Suprapubic skin (tissue), 4 donors: Measurements from ENCODE around the gene UPF3A.

Experiments used
- EP300 ChIP-seq: sonication (generic); formaldehyde crosslinking; IDR thresholded peaks from one replicate; pipeline ENCODE4 v1.6.1; 2017; ENCODE audit warnings: antibody characterized with exemption
- POLR2A ChIP-seq, 2 donors: fragments of 450-650 bp; IDR thresholded peaks; one replicate each; pipeline ENCODE4 v1.6.1; 2017; ENCODE audit warnings: antibody characterized with exemption in 2 of 2, mild to moderate bottlenecking in 2 of 2, moderate library complexity in 2 of 2
- POLR2AphosphoS5 ChIP-seq, 3 donors: sonication (generic); formaldehyde crosslinking; IDR thresholded peaks; one replicate each; pipeline ENCODE4 v1.6.1; 2017; ENCODE audit warnings: antibody characterized with exemption in 3 of 3
- TF ChIP-seq, protein P1 (sequence below), 2 donors: fragments of 200-600 bp in 1 of 2; fragments of 450-650 bp in 1 of 2; sonication (generic) in 1 of 2; IDR thresholded peaks; one replicate each; pipeline ENCODE4 v1.5.1; 2016 to 2019; ENCODE audit warnings: antibody characterized with exemption in 2 of 2, mild to moderate bottlenecking in 1 of 2, moderate library complexity in 1 of 2

GRCh38 chr13:114323349-114323748 is 41.9 kb downstream of the UPF3A start:
- TF ChIP-seq, protein P1, sequence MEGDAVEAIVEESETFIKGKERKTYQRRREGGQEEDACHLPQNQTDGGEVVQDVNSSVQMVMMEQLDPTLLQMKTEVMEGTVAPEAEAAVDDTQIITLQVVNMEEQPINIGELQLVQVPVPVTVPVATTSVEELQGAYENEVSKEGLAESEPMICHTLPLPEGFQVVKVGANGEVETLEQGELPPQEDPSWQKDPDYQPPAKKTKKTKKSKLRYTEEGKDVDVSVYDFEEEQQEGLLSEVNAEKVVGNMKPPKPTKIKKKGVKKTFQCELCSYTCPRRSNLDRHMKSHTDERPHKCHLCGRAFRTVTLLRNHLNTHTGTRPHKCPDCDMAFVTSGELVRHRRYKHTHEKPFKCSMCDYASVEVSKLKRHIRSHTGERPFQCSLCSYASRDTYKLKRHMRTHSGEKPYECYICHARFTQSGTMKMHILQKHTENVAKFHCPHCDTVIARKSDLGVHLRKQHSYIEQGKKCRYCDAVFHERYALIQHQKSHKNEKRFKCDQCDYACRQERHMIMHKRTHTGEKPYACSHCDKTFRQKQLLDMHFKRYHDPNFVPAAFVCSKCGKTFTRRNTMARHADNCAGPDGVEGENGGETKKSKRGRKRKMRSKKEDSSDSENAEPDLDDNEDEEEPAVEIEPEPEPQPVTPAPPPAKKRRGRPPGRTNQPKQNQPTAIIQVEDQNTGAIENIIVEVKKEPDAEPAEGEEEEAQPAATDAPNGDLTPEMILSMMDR (IDR thresholded peaks at IDR 0.05), result no peak
- TF ChIP-seq POLR2AphosphoS5 (IDR thresholded peaks at IDR 0.05), result no peak
- TF ChIP-seq EP300, result no peak
- no peak for TF ChIP-seq POLR2A (IDR thresholded peaks at IDR 0.05)
